ENCODE measurements around the gene MCCD1. TPM values are rescaled to one million over a fixed set of nuclear protein-coding genes. Genes with fewer than 3 reads are reported as not detected.
A peak's percentile ranks its signal among the peaks of the same experiment; 100 is the strongest.

Gene MCCD1
- total and polyA plus RNA-seq, 2 of the 13 experiments (the other 11 are each of a cell fraction or from before 2014, with no cell fraction given): 0.15 TPM; not detected in 1

DNA sequence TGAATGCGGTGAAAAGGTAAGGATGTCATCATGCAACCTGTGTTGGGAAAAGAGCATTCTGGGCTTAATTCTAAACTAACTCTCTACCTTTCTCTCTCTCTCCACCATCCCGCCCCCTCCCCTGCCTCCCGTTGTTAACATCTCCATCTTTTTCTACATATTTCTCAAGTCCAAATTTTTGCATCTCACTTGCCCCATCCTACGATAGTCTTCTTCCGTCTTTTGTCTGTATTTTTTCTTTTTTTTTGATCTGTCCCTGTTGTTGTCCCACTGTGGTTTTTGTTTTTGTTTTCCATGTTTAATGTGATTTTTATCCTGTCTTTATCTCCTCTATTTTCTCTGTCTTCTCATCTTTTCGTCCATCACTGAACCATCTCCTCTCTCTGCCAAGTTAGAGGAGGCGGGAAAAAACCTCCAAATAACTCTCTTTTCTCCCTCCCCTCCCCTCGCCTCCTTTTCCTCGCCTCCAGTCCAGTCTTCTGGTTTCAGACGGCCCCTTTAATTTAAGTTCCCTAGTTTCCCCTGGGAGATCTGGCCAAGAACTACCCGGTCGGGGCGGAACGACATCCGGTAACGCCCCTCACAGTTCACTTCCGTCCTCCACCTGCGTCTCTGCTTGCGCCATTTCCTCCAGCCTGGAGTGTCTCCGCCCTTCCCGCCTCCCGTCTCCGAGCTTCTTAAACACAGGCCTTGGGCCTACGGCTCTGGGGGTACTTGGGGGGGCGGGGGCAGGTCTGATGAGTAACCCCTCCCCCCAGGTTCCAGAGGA is 18.4 kb downstream of the MCCD1 start, which contains the start of gene NFKBIL1 (continued):
- TF ChIP-seq KLF15 (CRISPR knock-in tag; IDR thresholded peaks at IDR 0.05; ENCODE audit: borderline replicate concordance) (no peak; the same call in 1 of the 2 replicates), ZNF446 (CRISPR knock-in tag; IDR thresholded peaks at IDR 0.05) (no peak), GABPA (IDR thresholded peaks at IDR 0.05; ENCODE audit: low read depth, low read length) (peak; percentile 98), GABPA (CRISPR knock-in tag; IDR thresholded peaks at IDR 0.05; ENCODE audit: low read depth) (peak; percentile 100), TCF12 (IDR thresholded peaks at IDR 0.05) (no peak), TCF12 (CRISPR knock-in tag; IDR thresholded peaks at IDR 0.05) (no peak), ZNF773 (CRISPR knock-in tag; IDR thresholded peaks at IDR 0.05; ENCODE audit: borderline replicate concordance) (no peak), ZSCAN22 (CRISPR knock-in tag; IDR thresholded peaks at IDR 0.05) (no peak), ZNF501 (CRISPR knock-in tag; IDR thresholded peaks at IDR 0.05) (0 out of 2 replicates have a peak, but pooled peaks have one; percentile 11), SIN3B (IDR thresholded peaks at IDR 0.05; ENCODE audit: low read length) (peak; percentile 77; the same call in 1 of the 2 replicates), ZKSCAN5 (CRISPR knock-in tag; IDR thresholded peaks at IDR 0.05) (peak; percentile 100), ZNF746 (CRISPR knock-in tag; IDR thresholded peaks at IDR 0.05) (no peak; the same call in 1 of the 2 replicates), ZNF12 (CRISPR knock-in tag; IDR thresholded peaks at IDR 0.05) (no peak), YY1 (IDR thresholded peaks at IDR 0.05; ENCODE audit: insufficient read depth, insufficient replicate concordance, low read depth, low read length) (peak; percentile 85), TGIF2 (CRISPR knock-in tag; IDR thresholded peaks at IDR 0.05) (0 out of 2 replicates have a peak, but pooled peaks have one; percentile 22)
- TF ChIP-seq, protein P1, sequence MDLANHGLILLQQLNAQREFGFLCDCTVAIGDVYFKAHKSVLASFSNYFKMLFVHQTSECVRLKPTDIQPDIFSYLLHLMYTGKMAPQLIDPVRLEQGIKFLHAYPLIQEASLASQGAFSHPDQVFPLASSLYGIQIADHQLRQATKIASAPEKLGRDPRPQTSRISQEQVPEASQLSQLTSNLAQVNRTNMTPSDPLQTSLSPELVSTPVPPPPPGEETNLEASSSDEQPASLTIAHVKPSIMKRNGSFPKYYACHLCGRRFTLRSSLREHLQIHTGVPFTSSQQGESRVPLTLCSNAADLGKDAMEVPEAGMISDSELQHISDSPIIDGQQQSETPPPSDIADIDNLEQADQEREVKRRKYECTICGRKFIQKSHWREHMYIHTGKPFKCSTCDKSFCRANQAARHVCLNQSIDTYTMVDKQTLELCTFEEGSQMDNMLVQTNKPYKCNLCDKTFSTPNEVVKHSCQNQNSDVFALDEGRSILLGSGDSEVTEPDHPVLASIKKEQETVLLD (CRISPR knock-in tag; IDR thresholded peaks at IDR 0.05; ENCODE audit: low read depth): 0 out of 2 replicates have a peak, but pooled peaks have one; percentile 36
- TF ChIP-seq, protein P2, sequence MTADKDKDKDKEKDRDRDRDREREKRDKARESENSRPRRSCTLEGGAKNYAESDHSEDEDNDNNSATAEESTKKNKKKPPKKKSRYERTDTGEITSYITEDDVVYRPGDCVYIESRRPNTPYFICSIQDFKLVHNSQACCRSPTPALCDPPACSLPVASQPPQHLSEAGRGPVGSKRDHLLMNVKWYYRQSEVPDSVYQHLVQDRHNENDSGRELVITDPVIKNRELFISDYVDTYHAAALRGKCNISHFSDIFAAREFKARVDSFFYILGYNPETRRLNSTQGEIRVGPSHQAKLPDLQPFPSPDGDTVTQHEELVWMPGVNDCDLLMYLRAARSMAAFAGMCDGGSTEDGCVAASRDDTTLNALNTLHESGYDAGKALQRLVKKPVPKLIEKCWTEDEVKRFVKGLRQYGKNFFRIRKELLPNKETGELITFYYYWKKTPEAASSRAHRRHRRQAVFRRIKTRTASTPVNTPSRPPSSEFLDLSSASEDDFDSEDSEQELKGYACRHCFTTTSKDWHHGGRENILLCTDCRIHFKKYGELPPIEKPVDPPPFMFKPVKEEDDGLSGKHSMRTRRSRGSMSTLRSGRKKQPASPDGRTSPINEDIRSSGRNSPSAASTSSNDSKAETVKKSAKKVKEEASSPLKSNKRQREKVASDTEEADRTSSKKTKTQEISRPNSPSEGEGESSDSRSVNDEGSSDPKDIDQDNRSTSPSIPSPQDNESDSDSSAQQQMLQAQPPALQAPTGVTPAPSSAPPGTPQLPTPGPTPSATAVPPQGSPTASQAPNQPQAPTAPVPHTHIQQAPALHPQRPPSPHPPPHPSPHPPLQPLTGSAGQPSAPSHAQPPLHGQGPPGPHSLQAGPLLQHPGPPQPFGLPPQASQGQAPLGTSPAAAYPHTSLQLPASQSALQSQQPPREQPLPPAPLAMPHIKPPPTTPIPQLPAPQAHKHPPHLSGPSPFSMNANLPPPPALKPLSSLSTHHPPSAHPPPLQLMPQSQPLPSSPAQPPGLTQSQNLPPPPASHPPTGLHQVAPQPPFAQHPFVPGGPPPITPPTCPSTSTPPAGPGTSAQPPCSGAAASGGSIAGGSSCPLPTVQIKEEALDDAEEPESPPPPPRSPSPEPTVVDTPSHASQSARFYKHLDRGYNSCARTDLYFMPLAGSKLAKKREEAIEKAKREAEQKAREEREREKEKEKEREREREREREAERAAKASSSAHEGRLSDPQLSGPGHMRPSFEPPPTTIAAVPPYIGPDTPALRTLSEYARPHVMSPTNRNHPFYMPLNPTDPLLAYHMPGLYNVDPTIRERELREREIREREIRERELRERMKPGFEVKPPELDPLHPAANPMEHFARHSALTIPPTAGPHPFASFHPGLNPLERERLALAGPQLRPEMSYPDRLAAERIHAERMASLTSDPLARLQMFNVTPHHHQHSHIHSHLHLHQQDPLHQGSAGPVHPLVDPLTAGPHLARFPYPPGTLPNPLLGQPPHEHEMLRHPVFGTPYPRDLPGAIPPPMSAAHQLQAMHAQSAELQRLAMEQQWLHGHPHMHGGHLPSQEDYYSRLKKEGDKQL (CRISPR knock-in tag; IDR thresholded peaks at IDR 0.05; ENCODE audit: low read depth): peak; percentile 10; the same call in 1 of the 2 replicates
- TF ChIP-seq, protein P3, sequence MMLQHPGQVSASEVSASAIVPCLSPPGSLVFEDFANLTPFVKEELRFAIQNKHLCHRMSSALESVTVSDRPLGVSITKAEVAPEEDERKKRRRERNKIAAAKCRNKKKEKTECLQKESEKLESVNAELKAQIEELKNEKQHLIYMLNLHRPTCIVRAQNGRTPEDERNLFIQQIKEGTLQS (CRISPR knock-in tag; IDR thresholded peaks at IDR 0.05): peak; percentile 74; the same call in 1 of the 2 replicates
- TF ChIP-seq, protein P4, sequence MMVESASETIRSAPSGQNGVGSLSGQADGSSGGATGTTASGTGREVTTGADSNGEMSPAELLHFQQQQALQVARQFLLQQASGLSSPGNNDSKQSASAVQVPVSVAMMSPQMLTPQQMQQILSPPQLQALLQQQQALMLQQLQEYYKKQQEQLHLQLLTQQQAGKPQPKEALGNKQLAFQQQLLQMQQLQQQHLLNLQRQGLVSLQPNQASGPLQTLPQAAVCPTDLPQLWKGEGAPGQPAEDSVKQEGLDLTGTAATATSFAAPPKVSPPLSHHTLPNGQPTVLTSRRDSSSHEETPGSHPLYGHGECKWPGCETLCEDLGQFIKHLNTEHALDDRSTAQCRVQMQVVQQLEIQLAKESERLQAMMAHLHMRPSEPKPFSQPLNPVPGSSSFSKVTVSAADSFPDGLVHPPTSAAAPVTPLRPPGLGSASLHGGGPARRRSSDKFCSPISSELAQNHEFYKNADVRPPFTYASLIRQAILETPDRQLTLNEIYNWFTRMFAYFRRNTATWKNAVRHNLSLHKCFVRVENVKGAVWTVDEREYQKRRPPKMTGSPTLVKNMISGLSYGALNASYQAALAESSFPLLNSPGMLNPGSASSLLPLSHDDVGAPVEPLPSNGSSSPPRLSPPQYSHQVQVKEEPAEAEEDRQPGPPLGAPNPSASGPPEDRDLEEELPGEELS (CRISPR knock-in tag; IDR thresholded peaks at IDR 0.05): no peak; the same call in none of the 2 replicates
- TF ChIP-seq, protein P5, sequence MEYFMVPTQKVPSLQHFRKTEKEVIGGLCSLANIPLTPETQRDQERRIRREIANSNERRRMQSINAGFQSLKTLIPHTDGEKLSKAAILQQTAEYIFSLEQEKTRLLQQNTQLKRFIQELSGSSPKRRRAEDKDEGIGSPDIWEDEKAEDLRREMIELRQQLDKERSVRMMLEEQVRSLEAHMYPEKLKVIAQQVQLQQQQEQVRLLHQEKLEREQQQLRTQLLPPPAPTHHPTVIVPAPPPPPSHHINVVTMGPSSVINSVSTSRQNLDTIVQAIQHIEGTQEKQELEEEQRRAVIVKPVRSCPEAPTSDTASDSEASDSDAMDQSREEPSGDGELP (IDR thresholded peaks at IDR 0.05; ENCODE audit: borderline replicate concordance, low read depth): peak; percentile 76; the same call in 1 of the 2 replicates

Data from HepG2 (cell line).